NCI-H2107 treated with DMSO at 0.1 percent for 48 hours (cell line): Measurements from ENCODE around the gene CADM1.

Experiments
- DNase-seq: peaks from one replicate; lab custom pipeline; 2025; ENCODE audit not compliant: unreplicated experiment; lab: John Stamatoyannopoulos, UW

The CADM1 gene

DNA sequence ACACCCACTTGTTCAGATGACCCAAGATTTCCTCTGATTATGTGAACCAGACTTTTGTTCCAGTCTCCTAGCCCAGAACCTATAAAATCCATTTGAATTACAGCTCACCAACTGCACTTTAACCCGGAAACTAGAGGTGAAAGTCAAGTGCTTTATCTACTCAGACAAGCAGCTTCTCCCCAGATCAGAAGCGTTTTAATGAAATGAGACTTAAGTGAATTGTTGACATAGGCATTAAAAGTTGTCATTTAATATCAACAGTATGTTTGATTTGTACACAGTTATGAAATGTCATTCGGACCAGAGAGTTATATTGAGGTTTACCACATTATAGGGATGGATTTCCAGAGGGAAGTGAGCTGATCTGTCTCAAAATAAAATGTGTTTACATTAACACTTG, 52.0 kb downstream of the CADM1 start:
- DNase-seq, result no peak

DNA sequence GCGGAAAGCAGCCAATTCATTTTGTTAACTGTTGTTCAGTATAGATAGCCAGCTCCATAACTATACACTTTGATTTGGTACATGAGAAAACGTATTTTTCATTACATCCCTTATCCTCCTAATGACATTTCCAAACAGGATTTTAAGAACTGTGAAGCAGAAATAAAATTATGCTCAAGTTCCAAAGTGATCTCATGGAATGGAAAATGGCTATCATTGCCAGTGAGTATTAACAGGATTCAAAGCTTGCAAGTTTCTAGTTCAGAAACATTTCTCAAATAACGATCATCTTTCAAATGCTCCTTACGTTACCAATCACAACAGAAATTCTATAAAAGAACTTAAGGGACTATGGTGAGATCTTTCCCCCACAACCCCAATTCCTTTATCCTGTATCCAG, 53.7 kb downstream of the CADM1 start:
- DNase-seq, result no peak

DNA sequence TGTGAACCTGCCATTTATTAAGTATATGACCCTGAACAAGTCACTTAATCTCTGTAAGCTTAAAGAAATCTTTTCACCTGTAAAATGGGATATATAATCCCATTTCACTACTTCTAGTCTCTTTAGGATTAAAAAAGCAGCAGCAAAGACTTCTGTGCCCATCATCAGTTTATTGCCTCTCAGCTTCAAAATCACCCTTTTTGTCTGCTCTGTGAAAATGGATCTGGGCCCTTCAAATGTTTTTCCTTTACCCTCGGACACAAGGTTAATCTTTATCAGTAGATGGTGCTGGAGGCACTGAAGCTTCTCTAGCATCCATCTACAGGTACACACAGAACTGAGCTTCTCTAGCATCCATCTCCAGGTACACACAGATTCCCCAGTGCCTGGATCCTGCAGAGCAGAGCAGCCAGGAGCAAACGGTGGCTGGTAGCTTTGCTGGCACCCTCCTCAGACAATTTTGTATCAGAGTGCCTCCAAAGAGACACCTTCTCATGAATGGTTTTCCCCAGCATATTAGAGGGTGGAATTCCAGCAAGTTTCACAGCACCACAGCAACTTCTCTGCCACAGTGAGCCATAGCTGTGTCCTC, 56.8 kb downstream of the CADM1 start:
- DNase-seq, result no peak

DNA sequence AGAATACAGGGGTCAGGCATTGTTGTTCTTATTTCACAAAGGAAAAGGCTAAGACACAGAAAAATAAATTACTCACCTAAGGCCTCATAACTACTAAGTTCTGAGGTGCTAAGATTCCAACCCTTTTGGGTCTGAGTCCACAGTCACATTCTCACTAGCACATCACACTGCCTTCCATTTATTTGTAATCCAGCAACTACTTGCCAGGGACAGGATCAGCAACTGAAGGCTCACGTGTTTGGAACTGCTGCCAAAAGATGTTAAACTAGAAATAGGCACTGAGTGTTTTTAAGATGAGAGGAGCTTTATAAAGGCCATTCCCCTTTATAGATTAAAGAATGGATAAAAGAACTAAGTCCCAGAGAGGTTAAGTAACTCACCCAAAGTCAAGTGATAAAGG, 58.0 kb downstream of the CADM1 start:
- DNase-seq, result no peak

DNA sequence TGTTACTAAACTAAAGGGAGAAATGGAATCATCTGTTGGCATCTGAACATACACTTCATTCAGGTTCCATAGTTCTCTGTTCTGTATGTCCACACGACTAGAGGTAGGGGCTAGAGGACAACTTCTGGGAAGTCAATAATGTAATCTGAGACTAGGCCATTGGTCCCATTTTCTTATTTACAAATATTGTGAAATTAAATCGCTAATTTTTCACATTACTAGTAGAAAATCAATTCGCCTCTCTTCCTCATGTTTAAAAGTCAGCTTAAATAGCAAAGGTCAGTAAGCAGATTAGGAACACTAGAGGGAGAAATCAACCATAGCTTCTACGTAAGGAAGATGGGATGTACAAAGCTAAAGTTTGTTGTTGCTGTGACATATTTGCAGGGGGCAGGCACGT, 59.7 kb downstream of the CADM1 start:
- DNase-seq, result no peak

DNA sequence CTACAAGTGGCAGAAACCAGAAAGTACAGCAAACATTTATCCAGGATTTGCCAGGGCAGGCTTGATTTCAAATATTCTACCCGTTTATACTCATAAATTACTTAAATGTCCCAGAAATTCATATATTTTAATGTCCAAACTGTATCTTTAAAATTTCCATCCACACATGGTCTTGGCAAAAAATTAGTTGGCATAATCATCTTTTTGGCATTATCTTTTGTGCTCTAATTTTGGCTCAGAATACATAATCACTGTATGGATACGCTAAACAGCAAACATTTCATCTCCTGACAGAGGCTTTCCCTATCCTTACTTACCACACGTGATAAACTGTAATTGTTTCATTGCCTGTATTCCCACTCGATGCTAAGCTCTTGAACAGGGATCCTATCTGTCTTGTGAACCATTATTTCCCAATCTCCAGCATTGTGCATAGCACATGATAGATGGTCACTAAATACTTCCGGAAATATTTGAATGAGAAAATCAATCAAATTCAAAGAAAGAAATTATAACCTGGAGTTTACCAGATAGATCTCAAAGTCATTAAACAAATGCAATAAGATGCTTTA, 64.2 kb downstream of the CADM1 start:
- DNase-seq, result no peak

DNA sequence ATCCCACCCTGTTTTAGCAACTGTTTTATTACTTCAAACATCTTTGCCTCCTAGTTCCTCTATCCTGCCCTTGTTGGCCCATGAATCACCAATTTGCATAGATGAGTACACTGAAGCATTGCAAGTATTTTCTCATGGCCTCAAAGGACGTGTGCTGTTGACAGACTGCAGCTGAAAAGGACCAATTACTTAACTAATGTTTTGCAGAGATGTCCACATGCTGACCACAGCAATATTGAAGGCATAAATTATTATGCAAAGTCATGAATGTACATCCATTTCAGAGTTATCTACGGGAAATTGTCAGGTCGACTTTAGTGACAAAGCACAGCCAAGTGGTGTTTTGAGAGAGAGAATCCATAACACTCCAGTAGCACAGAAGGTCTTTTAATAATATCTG, 64.8 kb downstream of the CADM1 start:
- DNase-seq, result no peak

DNA sequence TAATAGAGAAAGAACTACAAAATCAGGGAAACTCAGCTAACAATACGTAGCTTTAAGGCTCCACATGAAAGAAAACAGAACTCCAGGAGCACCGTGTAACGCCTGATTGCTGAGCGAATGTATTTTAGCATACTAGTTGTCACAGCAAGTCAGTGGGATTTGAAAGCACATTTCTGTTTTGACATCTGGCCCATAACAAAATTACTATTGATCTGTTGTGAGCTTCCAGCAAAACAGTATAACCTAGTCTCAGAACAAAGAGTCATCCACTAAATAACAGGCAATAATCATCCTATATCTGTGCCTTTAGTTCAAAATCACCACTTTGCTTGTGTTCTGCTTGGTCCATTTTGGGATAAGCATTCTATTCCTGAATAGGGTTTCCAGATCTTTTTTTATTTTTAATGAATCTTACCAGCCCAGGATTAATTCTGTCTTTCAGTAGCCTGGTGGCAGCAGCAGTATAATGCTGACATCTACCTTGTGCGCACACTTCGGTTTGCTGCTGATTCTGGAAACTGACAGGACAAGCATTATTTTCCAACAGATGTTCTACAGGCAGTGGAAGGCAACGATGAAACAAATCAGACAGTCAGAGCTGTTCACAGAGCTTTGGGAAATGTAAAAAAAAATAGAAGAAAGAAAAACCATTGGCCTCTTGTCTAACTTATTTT, 66.2 kb downstream of the CADM1 start:
- no peak for DNase-seq

DNA sequence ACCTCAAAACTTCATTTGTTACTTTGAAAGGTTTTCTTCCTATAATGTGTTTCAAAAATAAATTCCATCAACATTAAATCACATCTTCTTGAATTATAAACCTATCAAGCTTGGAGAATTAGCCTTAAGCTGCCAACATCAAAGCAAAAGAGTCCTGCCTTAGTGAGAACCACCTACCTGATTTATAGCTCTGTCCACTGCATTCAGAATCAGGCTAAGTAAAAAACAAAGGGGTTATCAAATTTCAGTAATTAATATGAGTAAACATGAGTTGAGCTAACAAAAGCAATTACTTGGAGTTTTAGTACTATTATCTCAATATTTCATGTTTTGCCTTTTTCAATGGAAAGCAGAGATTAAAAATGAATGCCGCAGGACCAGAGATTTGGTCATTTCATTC, 73.9 kb downstream of the CADM1 start:
- no peak for DNase-seq

DNA sequence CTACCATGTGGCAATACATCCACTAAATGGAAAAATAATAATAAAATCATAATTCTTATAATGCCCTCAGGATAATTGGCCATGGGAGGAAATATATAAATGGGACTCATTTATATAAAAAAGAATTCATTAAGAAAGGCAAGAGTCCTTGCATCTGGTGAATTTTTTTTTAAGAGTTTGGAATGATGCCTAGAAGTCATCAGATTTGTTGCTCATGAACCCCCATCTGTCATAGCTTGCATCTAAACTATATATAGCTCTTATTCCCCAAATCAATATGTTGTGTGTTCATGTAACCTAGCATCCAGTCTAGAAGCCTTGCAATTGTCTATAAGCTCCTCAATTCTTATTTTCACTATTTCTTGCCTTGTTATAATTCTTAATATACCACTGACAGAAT, 75.9 kb downstream of the CADM1 start:
- no peak for DNase-seq

DNA sequence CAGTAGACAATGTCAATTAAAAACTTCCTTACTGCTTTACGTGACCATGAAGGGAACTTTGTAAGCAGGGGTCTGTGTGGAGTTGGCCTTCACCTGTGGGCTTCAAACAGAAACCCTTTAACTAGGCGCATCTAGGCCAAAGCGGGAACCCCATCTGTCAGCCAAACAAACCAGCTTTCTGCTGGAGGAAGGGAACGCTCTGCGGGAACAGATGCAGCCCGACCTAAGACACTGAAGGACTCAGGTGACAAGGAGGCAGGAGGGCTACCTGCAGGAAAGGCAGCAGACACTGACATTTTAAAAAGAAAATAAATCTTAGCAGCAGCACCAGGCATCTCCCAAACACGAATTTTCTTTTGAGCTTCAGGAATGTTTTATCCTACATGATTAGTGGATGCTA, 78.4 kb downstream of the CADM1 start:
- DNase-seq, result no peak

DNA sequence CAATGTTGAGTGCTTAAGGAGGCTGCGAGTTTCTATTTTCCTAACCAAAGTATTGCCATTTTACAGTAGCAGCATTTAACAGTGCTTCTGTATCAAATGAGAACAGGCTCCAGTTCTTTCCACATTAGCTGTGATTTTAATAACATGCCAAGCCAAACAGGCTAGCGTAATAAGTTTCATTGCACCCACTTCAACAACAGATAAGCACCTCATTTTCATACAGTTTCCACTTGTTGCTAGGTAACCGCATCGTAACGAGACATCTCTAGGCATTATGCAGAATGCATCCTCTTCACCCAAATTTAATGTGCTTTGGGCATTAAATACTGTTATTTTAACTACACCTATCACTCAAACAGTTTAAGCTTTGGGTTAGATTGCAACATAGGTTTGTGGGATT, 79.0 kb downstream of the CADM1 start:
- DNase-seq, result no peak

DNA sequence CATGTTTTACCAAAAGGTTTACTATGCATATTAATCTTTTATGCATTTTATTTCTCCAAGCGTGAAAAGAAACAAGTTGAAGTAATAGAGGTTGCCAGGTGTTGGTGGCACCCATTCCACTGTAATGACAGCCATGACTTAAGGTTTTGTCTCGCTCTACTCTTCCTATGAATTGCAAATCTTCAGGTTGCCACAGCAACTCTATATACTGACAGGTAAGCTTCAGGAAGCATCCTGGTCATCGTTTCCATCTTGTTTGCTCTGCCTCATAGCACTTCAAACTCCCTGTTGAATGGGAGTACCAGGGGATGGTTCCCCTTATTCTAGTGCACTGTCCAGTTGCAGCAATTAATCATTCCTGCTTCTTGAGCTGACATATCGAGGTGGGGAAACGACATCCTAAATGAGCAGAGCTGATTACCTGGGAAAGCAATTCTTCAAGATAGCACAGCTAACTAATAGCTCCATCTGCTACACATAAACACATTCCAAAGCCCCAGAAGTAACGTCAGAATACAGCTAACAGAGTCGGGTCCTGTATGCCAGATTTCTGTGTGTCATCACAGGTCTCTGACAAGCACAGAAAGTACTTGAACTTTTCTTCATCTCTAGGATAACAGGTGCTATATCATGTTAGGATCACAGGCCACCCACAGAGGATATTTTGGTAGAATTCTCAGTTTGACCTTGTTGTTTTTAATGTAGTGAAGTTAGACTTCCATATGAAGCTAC, 80.3 kb downstream of the CADM1 start:
- DNase-seq, result no peak

DNA sequence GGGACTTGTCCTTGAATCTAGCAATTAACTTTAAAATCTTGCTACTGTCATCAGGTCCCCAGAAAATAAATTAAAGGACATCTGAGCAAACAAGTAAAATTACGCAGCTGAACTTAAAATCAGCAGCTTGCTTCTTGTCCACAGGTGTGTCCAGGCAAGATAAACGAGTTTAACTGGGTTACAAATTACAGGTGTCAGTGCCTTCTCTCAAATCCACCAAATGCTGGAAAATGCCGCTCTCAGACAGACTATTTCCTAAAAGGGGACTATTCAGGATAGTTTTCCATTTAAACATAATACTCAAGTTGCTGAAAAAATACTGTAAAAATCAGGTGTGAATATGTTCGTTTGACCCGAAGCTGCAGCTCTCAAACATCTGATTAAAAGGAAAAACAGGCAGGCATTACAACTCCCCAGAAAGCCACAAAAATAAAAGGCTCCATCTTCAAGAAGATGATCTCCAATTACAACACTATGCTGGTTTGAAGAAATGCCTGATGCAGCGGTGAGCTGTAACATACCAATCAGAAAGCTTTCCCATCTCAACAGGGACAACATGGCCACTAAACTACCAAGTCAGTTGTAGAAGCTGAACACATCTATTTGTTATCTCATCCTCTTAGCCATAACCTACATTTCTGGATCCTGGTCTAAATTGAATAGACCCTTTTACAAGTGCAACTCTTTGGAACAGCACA, 82.1 kb downstream of the CADM1 start:
- peak; percentile 27 for DNase-seq

DNA sequence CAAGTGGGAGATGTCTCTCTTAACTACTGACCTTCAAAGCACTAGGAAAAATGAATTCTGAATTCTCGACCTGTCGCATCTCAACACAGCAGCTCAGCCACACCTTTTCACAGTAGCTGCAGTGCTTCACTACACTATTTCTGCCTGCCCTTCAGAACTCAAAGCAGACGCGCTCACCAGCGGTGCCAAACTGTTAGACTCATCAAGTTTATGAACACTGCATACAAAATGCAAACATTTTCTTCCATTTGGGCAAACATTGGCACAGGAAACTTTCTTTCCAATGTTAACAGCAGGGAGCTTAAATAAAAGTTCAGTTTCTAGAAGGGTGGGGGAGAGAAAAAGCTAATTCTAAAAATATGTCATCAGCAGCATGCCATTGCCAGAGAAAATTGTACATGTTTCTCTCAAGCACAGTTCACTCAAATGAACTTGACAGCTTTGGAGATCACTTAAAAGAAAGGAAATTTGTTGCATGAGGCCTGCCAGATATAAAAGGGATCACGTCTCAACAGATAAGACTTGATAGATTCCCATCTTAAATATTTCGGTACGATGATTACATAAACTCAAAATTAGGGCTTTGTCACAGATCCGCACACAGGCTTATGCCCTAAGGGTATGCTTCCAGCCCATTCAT, 82.7 kb downstream of the CADM1 start:
- no peak for DNase-seq

DNA sequence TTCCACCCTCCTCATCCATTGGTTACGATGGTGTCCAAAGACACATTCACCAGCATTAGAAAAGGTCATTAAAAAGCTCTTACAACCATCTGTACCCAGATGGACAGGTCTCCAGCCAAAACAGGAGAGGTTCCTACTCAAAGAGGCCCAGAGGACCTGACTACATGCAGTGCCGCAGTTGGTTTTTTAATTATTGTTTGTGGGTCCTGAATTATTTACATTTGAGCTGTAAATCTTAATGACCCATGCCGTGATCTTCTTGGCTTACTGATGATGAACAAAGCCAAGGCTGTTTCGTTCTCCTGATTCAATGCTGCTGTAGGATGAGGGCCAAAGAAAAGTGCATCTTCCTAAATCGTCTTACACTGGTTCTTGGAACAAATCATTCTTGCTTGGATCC, 83.7 kb downstream of the CADM1 start:
- DNase-seq, result no peak

DNA sequence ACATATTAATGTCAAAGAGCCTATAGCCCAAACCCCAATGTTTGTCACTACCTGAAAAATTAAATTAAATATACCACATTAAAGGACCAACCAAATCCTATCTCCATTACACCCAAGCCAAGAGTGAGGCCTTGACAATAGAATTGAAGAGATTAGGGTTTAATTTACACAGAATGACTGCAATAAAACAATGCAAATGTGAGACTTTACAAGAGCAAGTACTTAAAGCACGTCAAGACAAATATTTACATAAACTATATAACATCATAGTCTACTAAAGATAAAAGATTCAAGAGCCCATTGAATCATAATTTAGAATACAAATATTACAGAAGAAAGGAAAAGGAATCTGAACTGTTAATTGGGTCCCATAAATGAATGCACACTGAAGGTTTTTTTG, 85.6 kb downstream of the CADM1 start:
- DNase-seq, result no peak

DNA sequence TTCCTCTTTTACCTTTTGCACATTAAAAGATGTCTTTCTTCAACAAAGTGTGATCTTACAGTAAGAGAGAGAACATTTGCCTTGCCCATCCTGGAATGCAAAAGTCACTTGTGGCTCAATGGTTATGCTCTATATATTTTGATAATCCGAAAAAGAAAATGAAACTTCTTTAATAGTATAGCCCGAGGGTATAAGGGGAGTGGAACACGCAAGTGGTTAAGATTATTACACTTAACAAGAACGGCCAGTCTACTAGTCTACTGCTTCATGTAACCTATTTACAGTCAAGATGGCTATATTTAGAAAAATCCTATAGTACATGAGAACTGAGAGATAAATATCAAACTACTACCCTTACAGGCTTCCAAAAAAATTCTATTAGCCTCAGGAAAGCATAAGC, 86.1 kb downstream of the CADM1 start:
- no peak for DNase-seq

DNA sequence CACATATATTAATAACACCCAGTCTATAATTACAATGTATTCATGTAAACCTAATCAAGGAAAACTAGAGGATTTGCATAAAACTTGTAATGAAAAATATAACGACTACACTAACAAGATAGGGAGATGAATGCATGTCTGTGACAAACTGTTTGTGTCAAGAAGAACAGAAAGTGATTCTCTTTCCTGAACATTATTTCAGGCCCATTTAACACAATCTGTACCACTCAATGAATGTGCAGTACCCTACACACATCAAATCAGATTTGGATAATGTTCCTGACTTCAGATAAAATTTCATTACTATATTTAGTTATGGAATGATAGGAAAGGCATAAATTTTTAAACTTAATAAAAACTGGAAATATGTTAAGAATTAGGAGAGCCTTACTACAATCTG, 93.1 kb downstream of the CADM1 start:
- no peak for DNase-seq

DNA sequence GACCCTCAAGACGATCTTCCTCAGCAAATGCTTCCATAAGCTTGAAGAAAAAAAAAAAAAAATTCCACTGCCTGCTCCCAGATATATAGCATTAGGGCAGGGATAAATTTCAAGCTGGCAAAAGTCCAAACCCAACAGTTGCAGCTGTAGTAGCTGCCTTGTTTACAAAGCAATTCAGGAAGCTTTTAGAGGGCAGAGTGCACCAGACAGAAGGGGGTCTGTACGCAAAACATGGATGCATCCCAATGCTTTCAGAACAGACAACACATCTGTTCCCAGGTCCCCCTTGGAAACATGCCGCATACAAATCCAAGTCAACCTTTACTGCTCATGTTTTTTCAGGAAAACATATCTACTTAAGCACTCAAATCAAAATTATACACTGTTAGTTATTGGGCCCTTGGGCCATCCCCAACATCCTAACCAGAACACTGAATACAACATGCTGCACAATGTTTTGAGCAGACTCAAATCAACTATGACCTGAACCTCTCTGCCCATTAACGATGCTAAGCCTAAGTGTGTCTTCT, 94.5 kb downstream of the CADM1 start:
- peak; percentile 77 for DNase-seq

DNA sequence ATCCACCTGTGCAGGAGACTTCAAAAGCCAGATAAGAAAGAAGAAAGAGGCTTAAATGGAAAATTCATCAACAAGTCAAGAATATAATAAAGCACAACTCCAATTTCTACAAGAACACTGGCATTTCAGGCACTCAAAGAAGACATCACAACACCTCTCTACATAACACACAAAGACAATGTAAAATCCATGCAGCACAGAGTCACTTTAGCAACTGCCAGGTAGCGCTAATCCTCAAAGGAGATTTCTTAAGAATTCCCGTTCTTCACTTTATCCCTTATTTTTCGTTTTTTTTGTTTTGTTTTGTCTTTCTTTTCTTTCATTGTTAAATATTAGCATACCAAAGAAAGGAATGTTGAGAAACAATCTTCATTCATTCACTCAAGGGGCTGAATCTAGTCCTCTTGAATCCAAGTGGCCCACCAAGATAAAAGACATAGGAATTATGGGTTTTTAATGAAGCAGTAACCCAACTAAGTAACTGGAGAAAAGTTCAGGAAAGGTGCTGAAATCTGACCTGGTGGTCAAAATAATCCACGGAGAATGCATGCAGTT, 95.0 kb downstream of the CADM1 start:
- no peak for DNase-seq
